GM18508 (cell line): Measurements from ENCODE around the gene AP3S1.

ENCODE experiments used
- ATAC-seq: cut with Tn5 transposase; IDR thresholded peaks from one replicate; pipeline ENCODE4 v1.9.1; 2021; ENCODE audit warnings: moderate number of reproducible peaks; ENCODE audit not compliant: insufficient read depth, unreplicated experiment

Gene AP3S1

DNA sequence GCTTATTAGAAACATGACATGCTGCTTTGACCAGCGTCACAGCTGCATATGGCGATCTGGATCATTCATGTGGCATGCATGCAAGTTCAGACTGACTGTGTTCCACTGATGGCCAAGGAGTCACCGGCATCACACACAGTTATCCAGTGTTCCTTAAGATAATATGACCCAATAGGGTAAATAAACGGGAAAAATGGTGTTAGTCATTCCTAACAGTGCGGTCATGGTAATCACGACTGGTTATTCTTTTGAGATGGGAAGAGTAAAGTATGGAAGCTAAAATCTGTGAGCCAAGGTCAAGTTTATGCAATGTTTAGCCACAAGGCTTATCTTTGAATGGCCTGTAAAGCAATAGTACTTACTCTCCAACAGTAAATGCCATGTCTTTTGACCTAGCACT, 91.3 kb downstream of the AP3S1 start:
- ATAC-seq, result no peak

GRCh38 chr5:115934388-115934974, 92.7 kb downstream of the AP3S1 start:
- no peak for ATAC-seq

DNA sequence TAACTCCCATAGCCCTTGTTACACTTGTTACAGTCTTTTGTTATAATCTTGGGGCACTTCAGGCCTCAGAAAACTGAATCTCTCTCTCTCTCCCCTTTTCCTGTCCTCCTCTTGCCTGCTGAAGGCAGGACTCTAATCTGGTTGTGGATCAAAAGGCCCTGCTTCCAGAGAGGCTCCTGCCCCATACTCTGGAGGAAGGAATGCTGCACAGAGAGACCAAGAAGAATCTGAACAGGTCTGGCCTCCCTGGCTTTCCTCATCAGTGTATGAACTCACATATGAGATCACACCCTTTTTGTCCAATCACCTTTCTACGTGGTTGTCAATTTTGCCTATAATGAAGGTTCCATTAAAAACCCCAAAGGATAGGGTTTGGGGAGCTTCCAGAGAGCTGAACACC, 94.3 kb downstream of the AP3S1 start:
- no peak for ATAC-seq

- ATAC-seq, result no peak
Observed at GRCh38 chr5:115939059-115939458, 97.3 kb downstream of the AP3S1 start.

DNA sequence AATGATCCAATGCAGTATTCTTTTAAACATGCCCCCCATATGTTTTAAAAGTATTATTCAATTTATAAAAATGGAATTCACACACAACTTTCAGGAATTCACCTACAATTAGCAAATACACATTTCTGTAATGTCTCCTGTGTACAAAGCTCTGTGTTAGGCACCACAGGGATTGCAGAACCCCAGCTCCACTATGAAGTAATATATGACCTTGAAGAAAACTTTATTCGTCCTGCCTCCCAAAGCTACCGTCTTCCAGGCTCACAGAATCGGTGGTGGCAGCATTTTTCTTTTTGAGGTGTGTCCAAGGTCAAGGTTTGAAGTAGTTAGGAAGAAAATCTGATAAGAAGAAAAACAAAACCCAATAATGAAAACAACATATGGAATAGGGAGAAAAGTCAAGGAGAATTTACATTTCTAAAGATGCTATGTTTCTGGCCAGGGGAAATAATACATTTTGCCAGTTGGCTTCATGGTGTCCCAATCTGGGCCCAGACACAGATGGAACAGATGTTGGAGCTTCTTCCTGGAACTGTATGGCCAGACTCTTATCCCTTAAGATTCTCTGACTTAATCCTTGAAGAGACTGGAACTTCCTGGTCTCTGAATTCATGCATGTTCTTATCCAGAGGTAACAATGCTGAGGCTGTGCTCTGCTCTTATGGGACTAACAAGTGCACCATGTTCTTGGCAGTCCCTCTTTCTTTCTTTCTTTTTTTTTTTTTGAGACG, 98.5 kb downstream of the AP3S1 start:
- ATAC-seq, result no peak

DNA sequence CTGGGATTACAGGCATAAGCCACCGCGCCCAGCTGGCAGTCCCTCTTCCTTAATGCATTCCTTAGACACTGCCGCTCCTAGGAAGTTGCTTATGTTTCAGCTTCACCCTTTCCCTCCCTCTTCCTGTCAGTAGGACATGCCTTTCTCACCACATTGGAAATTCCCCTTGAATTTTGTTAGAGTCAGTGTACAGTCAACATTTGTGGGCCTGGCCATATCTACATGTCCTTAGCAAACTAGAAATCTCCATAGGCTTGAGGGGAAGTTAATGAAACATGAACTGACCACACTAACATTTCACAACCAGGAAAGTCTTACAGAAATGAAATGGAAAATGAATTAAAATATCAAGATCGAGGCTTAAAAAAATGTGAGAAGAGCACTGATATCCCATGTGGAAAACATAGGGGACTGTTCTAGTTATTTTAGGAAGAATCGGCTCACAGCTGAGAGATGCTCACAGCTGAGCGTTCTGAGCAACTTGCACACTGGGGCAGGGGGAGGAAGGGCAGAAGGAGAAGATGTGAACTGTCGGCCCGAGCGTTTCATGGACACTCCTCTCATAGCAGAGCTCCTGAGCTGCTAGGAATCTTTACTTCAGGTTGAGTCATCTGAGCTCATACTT, 99.4 kb downstream of the AP3S1 start:
- no peak for ATAC-seq

GRCh38 chr5:115944501-115944900, 102.8 kb downstream of the AP3S1 start:
- ATAC-seq, result no peak

DNA sequence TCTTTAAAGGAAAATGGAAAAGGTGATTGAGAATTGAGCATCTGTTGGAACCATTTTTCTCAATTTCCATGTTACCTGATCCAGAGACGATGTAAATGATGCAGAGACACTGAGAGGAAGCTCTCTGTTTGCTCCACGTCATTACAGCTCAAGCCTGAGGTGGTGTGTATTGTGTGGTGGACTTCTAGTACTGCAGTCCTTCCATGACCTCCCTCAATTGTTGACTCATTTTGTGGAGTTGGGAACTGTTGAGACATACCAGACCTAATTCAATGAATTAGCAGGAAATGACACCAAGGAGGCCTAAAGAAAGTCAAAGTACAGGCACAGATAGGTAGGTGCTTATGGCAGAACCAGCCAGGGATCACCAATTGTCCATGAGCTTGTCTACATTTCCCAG, 104.9 kb downstream of the AP3S1 start:
- no peak for ATAC-seq

DNA sequence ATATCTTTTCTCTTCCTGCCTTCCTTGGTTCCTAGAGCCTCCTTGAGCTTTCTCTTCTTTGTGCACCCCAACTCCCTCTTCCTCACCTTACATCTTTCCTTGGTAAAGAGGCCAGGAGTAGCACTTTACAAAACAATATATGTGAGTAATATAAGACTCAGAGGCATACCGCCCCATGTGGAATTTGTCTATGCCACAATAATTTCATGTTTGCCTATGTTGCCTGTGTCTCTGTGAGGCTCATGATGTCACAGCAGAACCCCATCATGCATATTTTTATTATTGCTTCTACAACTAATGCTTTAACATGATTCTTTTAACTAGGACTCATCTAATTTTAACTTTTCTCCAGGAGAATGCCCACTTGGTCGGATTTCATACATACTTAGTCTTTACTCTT, 105.5 kb downstream of the AP3S1 start:
- ATAC-seq, result no peak

DNA sequence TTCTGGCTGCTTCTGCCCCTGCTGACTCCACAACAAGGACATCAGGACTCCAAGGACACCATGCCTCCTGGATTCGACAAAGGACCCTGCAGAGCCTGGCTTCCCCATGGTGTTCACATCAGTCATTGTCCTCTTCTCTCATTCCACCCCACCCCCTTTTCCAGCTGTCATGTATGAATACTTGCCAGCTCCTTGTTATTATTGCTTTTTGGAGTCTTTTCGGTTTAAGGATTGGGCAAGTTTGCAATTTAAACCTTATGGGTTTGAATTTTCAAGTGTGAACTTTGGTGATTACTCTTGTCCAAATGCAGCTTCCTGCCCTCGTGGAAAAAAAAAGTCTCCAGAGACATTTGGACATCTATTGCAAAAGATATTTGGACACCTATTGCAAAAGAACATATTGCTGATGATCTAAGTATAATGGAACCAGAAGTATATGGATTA, 106.4 kb downstream of the AP3S1 start:
- no peak for ATAC-seq

DNA sequence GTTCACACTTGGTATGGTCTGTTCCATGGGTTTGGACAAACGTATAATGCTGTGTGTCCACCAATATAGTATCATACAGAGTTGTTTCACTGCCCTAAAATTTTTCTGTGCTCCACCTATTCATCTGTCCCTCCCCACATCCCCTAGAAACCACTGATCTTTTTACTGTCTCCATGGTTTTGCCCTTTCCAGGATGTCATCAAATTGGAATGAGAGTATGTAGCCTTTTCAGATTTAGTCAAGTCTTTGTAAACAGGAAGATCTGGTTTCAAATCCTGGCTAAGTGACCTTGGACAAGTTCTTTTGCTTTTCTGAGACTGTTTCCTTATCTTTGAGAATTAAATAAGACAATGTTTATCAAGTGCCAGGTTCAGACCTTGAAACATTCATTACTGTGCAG, 107.4 kb downstream of the AP3S1 start:
- ATAC-seq, result no peak

DNA sequence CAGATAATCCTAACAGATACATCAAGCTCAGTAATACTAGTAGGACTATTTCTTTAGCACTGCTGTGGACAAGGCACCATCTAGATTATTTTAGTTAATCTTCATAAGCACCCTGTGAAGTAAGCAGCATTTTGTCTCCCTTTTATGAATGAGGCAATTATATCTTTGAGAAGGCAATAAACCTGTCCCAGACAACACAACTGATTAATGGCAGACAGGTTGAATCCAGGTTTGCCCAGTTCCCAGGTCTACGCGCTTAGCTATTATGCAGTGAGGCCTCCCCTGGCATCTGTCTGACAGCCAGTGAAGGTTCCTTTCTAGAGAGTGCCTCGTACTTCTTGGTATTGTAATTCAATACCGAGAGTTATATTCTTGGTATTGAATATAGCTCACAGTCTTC, 110.9 kb downstream of the AP3S1 start:
- ATAC-seq, result no peak

DNA sequence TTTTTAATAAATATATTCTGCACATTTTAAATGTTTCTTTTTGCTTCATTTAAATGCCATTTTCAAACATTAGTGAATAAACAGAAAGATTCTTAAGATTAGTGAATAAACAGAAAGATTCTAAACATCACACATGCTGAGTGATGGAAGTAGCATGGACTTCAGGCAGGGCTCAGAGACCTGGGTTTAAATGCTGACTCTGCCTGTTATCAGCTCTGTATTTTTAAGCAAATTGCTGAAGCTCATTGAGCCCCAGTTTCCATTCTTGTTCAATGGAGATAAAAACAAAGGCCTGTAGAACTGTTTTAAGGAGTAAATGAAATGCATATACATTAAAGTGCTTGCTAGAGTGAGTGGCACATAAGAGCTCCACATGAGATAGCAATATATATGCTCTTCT, 112.4 kb downstream of the AP3S1 start:
- no peak for ATAC-seq

- ATAC-seq, result no peak
Observed at GRCh38 chr5:115956957-115957356, 115.2 kb downstream of the AP3S1 start.

- ATAC-seq, result no peak
Observed at GRCh38 chr5:115961381-115962238, 119.9 kb downstream of the AP3S1 start.

- no peak for ATAC-seq
Observed at GRCh38 chr5:115962239-115962564, 120.5 kb downstream of the AP3S1 start, which contains the start of gene LVRN. LVRN (plus strand) TSS chr5:115962475; CDS start chr5:115962618, 143 bp downstream.

- ATAC-seq, result no peak
Observed at GRCh38 chr5:115962565-115963402, 121.0 kb downstream of the AP3S1 start.

GRCh38 chr5:115963566-115963965, 121.8 kb downstream of the AP3S1 start:
- no peak for ATAC-seq
